HL-60 (cell line): ENCODE measurements around the gene CCDC39.

Experiments
- GABPA ChIP-seq: IDR thresholded peaks from 2 replicates; pipeline ENCODE4 v1.6.1; 2012; ENCODE audit warnings: low read depth
- POLR2AphosphoS5 ChIP-seq: IDR thresholded peaks from 2 replicates; pipeline ENCODE4 v1.6.1; 2012; ENCODE audit warnings: low read depth
- SPI1 ChIP-seq: IDR thresholded peaks from 2 replicates; pipeline ENCODE4 v1.6.1; 2012; ENCODE audit warnings: low read depth, mild to moderate bottlenecking, borderline replicate concordance
- TF ChIP-seq, protein P1 (sequence below): IDR thresholded peaks from one replicate; pipeline ENCODE4 v1.5.1; 2011; ENCODE audit warnings: low read length, control low read depth, inconsistent platforms; ENCODE audit not compliant: insufficient read depth
- TF ChIP-seq, protein P2 (sequence below): IDR thresholded peaks from 2 replicates; pipeline ENCODE4 v1.6.1; 2012; ENCODE audit warnings: low read depth; ENCODE audit not compliant: insufficient replicate concordance

DNA sequence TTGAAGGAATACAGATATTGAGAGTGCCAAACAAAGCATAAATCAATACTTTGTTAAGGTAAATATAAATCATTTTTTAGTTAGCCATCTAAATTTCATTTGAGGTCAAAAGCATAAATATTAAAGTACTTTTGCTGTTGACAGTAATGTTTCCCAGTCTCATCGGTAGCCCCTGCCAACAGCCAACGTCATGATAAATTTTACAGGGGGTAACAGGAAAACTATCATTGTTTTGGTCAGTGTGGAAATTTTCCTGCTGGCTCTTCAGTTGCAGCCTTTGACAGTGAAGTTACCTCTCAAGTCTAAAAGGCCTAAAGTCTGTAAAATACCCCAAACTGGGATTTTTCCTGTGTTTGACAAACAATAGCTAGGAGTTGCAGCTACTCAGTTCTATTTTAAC, 114.6 kb downstream of the CCDC39 start:
- TF ChIP-seq, protein P1, sequence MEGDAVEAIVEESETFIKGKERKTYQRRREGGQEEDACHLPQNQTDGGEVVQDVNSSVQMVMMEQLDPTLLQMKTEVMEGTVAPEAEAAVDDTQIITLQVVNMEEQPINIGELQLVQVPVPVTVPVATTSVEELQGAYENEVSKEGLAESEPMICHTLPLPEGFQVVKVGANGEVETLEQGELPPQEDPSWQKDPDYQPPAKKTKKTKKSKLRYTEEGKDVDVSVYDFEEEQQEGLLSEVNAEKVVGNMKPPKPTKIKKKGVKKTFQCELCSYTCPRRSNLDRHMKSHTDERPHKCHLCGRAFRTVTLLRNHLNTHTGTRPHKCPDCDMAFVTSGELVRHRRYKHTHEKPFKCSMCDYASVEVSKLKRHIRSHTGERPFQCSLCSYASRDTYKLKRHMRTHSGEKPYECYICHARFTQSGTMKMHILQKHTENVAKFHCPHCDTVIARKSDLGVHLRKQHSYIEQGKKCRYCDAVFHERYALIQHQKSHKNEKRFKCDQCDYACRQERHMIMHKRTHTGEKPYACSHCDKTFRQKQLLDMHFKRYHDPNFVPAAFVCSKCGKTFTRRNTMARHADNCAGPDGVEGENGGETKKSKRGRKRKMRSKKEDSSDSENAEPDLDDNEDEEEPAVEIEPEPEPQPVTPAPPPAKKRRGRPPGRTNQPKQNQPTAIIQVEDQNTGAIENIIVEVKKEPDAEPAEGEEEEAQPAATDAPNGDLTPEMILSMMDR, result no peak
- TF ChIP-seq, protein P2, sequence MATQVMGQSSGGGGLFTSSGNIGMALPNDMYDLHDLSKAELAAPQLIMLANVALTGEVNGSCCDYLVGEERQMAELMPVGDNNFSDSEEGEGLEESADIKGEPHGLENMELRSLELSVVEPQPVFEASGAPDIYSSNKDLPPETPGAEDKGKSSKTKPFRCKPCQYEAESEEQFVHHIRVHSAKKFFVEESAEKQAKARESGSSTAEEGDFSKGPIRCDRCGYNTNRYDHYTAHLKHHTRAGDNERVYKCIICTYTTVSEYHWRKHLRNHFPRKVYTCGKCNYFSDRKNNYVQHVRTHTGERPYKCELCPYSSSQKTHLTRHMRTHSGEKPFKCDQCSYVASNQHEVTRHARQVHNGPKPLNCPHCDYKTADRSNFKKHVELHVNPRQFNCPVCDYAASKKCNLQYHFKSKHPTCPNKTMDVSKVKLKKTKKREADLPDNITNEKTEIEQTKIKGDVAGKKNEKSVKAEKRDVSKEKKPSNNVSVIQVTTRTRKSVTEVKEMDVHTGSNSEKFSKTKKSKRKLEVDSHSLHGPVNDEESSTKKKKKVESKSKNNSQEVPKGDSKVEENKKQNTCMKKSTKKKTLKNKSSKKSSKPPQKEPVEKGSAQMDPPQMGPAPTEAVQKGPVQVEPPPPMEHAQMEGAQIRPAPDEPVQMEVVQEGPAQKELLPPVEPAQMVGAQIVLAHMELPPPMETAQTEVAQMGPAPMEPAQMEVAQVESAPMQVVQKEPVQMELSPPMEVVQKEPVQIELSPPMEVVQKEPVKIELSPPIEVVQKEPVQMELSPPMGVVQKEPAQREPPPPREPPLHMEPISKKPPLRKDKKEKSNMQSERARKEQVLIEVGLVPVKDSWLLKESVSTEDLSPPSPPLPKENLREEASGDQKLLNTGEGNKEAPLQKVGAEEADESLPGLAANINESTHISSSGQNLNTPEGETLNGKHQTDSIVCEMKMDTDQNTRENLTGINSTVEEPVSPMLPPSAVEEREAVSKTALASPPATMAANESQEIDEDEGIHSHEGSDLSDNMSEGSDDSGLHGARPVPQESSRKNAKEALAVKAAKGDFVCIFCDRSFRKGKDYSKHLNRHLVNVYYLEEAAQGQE, result no peak
- TF ChIP-seq POLR2AphosphoS5 (no peak), SPI1 (no peak), GABPA (no peak)
